ENCODE results near the gene RALGPS1.
A peak's percentile ranks its signal among the peaks of the same experiment; 100 is the strongest.

RALGPS1 gene

DNA sequence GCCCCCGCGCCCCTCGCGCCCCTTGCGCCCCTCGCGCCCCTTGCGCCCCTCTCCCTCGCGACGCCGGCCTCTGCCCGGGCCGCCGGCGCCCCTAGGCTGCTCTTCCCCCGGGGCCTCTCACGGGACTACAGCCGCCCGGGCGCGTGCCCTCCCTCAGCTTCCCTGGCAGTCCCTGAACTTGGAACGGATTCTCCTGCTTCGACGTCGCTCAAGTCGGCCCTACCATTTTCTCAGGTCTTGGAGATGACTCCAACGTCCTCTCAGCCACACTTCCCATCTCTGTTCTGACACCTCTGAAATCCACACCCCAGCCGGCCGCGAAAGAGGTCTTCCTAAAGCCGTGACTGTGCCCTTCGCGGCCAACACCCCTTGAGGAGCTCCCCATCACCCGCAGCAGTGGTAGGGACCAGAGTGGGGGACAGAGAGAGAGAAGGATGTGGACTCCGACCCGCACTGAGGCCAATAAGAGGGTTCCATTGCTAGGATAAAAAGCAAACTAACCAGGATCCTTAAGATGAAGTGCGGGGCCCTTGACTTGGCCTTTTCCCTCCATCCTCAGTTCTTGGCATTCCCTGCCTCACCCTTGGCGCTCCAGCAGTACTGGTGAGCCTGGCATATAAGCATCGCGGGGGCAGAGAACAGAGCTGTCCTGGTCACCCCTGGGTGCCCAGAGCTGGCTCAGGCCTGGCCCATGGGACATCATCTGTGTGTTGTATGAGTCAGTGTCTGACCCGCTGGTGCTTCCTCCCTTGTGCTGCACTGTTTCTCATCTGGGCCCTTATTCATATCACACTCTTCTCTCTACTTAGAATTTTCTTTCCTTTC is 311.4 kb downstream of the RALGPS1 start:
- DNase-seq (ENCODE audit: low read depth), result no peak

- no peak for DNase-seq (ENCODE audit: low read depth)
Observed at GRCh38 chr9:127229691-127230417, 315.3 kb downstream of the RALGPS1 start.

DNA sequence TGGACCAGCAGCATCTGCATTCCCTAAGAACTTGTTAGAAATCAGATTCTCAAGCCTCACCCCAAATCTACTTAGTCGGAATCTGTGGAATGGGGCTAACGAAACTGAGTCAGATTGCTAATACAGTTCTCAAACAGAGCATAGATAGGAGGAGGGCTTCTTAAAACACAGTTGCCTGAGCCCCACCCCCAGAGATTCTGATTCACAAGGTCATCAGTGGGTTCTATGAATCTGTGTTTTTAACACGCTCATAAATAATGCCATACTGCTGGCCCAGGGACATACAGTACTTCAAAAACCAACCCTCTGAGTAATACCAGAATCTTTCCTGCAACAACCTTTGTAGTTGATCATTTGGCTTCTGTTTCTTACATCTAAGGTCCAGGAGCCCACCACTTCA is 317.1 kb downstream of the RALGPS1 start:
- no peak for DNase-seq (ENCODE audit: low read depth)

DNA sequence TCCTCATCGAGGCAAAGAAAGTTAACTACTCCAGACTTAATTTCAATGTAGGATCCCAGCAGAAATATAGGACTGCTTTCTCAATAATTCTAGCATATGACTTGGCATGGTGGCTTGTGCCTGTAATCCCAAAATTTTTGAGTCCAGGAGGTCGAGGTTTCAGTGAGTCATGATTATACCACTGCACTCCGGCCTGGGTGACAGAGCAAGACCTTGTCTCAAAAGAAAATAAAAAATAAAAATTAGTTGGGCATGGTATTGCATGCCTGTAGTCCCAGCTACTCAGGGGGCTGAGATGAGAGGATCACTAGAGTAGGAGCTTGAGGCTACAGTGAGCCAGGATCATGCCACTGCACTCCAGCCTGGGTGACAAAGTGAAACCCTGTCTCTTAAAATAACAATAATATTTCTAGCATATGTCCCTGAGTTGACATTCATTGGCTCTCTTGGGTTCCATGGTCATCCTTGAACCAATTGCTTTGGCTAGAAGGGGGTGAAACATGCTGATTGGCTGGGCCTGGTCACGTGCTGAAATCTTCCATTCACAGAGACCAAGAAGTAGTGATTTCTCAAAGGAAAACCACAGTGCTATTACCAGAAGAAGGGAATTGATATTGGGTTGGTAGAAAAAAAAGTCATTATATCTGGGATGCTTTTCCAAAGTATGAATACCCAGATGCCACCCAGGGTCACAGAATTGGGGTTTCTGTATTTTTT is 318.4 kb downstream of the RALGPS1 start:
- no peak for DNase-seq (ENCODE audit: low read depth)

- no peak for DNase-seq (ENCODE audit: low read depth)
Observed at GRCh38 chr9:127233550-127233949, 319.0 kb downstream of the RALGPS1 start.

DNA sequence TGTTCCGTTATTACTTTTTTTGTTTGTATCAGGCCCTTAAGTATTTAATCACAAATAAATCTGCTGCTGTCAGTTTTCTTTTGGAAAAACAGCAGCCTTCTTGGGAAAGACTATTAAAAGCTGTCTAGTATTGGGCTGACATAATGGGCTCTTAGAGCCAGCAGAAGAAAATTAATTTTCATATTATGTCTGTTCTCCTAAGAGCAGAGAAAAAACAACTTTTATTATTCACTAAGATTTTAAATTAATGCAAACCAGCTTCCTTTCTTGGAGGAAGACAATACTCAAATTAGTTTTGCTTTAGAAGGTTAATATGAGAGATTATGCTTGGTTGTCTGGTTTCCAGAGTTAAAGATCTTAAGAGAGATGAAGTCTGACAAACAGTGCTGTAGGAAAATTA is 319.4 kb downstream of the RALGPS1 start:
- no peak for DNase-seq (ENCODE audit: low read depth)

DNA sequence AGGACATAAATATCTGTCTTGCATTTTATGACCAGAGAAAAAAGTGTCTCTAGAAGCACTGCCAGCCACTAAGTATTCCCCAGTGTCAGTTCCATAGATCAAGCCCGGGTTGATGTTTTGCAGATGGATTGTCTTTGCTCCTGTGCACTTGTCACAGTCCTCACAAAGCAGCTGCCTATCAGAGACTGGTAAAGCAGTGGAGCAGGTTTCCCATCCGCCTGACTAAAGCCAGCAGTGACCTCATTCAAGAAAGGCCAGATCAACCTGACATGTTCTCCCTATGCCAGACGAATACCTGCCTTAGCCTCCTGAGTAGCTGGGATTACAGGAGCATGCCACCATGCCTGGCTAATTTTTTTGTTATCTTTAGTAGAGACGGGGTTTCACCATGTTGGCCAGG is 323.2 kb downstream of the RALGPS1 start:
- DNase-seq (ENCODE audit: low read depth), result no peak

GRCh38 chr9:127241354-127241753 is 326.8 kb downstream of the RALGPS1 start:
- DNase-seq (ENCODE audit: low read depth), result no peak

GRCh38 chr9:127244609-127245601 is 330.3 kb downstream of the RALGPS1 start:
- peak; percentile 92 for DNase-seq (ENCODE audit: low read depth)

- DNase-seq (ENCODE audit: low read depth), result no peak
Observed at GRCh38 chr9:127245637-127246164, 331.1 kb downstream of the RALGPS1 start.

DNA sequence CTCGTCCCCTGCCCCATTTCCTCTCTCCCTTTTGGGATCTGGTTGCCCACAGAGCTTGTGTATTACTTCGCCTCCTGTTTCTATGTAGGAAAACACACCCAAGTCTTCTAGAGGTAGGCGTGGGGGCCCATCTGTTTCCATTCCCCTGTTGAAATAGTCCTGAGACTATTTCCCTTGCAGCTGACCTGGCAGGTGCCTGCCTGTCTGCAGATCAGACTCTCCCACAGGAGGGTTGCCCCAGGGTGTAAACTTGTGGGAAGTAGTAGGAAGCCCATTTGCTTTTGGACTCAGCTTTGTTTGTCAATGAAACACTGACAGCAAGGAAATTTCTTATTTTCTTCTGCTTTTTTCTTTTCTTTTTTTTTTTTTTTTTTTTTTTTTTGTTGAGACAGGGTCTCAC is 333.7 kb downstream of the RALGPS1 start:
- no peak for DNase-seq (ENCODE audit: low read depth)

- no peak for DNase-seq (ENCODE audit: low read depth)
Observed at GRCh38 chr9:127249877-127250276, 335.3 kb downstream of the RALGPS1 start.

DNA sequence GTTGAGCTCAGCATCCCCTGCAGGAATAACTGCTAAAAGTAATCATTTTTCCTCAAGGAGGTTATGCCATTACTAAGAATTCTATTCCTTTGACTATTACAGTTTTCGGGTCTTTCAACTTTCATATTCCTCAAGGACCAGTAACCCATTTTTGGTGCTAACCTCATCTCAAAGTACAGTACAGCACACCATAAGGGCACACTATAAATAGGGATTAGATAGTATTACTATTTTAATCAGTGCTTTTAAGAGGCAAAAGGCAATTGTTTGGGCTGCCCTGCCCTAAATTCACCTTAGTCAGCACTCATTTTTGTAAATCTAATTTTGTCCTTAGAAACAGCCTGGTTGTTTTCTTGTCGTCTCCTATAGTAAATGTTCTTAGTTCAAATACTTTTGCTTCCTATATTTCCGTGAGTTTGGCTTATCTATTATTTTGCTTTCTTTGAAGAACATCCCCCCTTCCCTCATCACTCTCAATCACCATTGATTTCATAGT is 336.4 kb downstream of the RALGPS1 start:
- no peak for DNase-seq (ENCODE audit: low read depth)

GRCh38 chr9:127252410-127253318 is 338.1 kb downstream of the RALGPS1 start:
- DNase-seq (ENCODE audit: low read depth), result no peak

DNA sequence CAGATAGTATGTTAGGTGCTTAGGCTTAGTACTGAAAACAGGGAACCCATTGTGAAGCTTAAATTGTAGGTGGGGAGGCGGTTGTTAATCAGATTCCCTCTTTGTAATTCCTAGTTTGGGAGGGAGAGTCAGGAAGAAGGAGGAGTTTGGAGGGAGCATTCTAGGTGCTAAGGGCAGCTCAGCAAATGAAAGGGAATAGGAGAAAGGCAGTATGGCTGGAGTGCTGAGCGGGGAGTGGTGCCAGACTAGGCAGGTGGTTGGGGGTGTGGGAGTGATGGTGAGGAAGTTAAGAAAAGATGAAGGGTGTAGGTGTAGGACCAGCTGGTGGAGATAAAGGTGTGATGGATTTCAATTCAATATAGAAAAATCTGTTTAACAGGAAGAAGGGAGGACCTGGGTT is 338.9 kb downstream of the RALGPS1 start:
- no peak for DNase-seq (ENCODE audit: low read depth)

GRCh38 chr9:127255692-127256091 is 341.1 kb downstream of the RALGPS1 start:
- DNase-seq (ENCODE audit: low read depth), result no peak

- DNase-seq (ENCODE audit: low read depth), result no peak
Observed at GRCh38 chr9:127256324-127256723, 341.7 kb downstream of the RALGPS1 start.

- DNase-seq (ENCODE audit: low read depth), result no peak
Observed at GRCh38 chr9:127258606-127259471, 344.3 kb downstream of the RALGPS1 start.

DNA sequence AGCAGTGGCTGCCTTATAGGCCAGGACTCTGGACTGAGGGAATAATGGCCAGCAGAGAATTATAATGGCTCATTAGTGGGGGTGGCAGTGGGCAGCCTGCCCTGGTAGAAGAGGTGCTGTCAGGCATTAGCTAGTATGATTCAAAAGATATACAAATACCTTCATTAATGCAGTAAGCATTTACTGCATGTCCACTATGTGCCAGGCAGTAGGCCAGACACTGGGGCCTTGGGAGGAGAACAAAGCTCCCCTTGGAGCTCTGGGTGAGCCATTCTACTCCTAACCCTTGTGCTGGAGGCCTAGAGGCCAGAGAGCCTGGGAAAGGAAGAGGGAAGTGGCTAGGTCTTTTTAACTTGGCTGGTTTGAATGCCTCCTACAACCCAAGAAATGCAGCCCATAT is 348.0 kb downstream of the RALGPS1 start:
- no peak for DNase-seq (ENCODE audit: low read depth)

All from activated T-helper 9 cell treated with anti-CD3 and anti-CD28 coated beads, Interleukin-2, amount 50 U/mL, for 16 hours (primary cell).